Neuronal stem cell (in vitro differentiated cells): Measurements from ENCODE around the gene ADGRL3.
"Not testable (repeated sequence)": the region's sequence is repeated elsewhere in the genome, so short reads cannot be mapped to it uniquely, and the experiment has no call there.

Experiments used
- DNase-seq: peaks from one replicate; pipeline ENCODE4 v3.0.0-alpha.2; 2013; ENCODE audit warnings: low spot score
- H2AFZ ChIP-seq: one replicate; pipeline ENCODE4 v1.6.1; 2013; ENCODE audit warnings: mild to moderate bottlenecking, low read length, inconsistent platforms
- H2AK5ac ChIP-seq: 2 replicates; pipeline ENCODE4 v1.6.1; 2013; ENCODE audit warnings: low read depth, mild to moderate bottlenecking, inconsistent platforms, low read length, moderate library complexity, mixed read lengths
- H2BK120ac ChIP-seq: 2 replicates; pipeline ENCODE4 v1.6.1; 2013; ENCODE audit warnings: low read depth, mild to moderate bottlenecking, inconsistent platforms, low read length, moderate library complexity, mixed read lengths
- H2BK12ac ChIP-seq: one replicate; pipeline ENCODE4 v1.6.1; 2013; ENCODE audit warnings: low read length, inconsistent platforms
- H2BK15ac ChIP-seq: 2 replicates; pipeline ENCODE4 v1.6.1; 2013; ENCODE audit warnings: mild to moderate bottlenecking, low read length, inconsistent platforms, mixed read lengths
- H2BK5ac ChIP-seq: one replicate; pipeline ENCODE4 v1.6.1; 2013; ENCODE audit warnings: inconsistent platforms, mild to moderate bottlenecking, low read length, moderate library complexity
- H3K14ac ChIP-seq: one replicate; pipeline ENCODE4 v1.6.1; 2013; ENCODE audit warnings: low read length, inconsistent platforms
- H3K18ac ChIP-seq: 2 replicates; pipeline ENCODE4 v1.6.1; 2013; ENCODE audit warnings: low read length, inconsistent platforms
- H3K23ac ChIP-seq: 2 replicates; pipeline ENCODE4 v1.6.1; 2013; ENCODE audit warnings: low read depth, mild to moderate bottlenecking, mixed read lengths, low read length, inconsistent platforms; ENCODE audit not compliant: poor library complexity
- H3K27ac ChIP-seq: replicated peaks from 3 replicates; pipeline ENCODE4 v1.5.1; 2013; ENCODE audit warnings: low read length, inconsistent platforms
- H3K27me3 ChIP-seq, 3 experiments: 2 replicates each; pipeline ENCODE4 v1.6.1; 2013; ENCODE audit warnings: low read length in 3 of 3, mild to moderate bottlenecking in 2 of 3, inconsistent platforms in 1 of 3, low read depth in 1 of 3, mixed read lengths in 1 of 3, moderate library complexity in 1 of 3; ENCODE audit not compliant: control insufficient read depth in 3 of 3, insufficient read depth in 3 of 3
- H3K36me3 ChIP-seq, 2 donors: replicated peaks in 1 of 2; 2 replicates each; pipeline ENCODE4 v1.6.1; 2013; ENCODE audit warnings: low read length in 2 of 2; ENCODE audit not compliant: control insufficient read depth in 2 of 2, insufficient read depth in 2 of 2
- H3K4ac ChIP-seq: 2 replicates; pipeline ENCODE4 v1.6.1; 2013; ENCODE audit warnings: inconsistent platforms, mild to moderate bottlenecking, low read length, moderate library complexity
- H3K4me1 ChIP-seq, 2 donors: 1 replicate in 1 of 2; 2 replicates in 1 of 2; pipeline ENCODE4 v1.6.1; 2013; ENCODE audit warnings: low read length in 2 of 2, low read depth in 1 of 2; ENCODE audit not compliant: control insufficient read depth in 2 of 2, insufficient read depth in 1 of 2
- H3K4me2 ChIP-seq: one replicate; pipeline ENCODE4 v1.6.1; 2013; ENCODE audit warnings: mild to moderate bottlenecking, low read length, inconsistent platforms; ENCODE audit not compliant: insufficient read depth, poor library complexity, severe bottlenecking
- H3K4me3 ChIP-seq, 2 donors: 2 replicates each; pipeline ENCODE4 v1.5.1; 2013; ENCODE audit warnings: low read length in 2 of 2, mild to moderate bottlenecking in 2 of 2, inconsistent platforms in 1 of 2, moderate library complexity in 1 of 2
- H3K79me1 ChIP-seq: one replicate; pipeline ENCODE4 v1.6.1; 2013; ENCODE audit warnings: low read depth, mild to moderate bottlenecking, inconsistent platforms, low read length, moderate library complexity
- H3K9ac ChIP-seq: one replicate; pipeline ENCODE4 v1.6.1; 2013; ENCODE audit warnings: mild to moderate bottlenecking, low read depth, low read length, inconsistent platforms; ENCODE audit not compliant: poor library complexity
- H3K9me3 ChIP-seq, 2 donors: replicated peaks in 1 of 2; 2 replicates each; pipeline versions ENCODE3 to v1.6.1; 2013; ENCODE audit warnings: low read length in 2 of 2, mild to moderate bottlenecking in 2 of 2, inconsistent platforms in 1 of 2, low read depth in 1 of 2, mixed read lengths in 1 of 2, moderate library complexity in 1 of 2; ENCODE audit not compliant: control insufficient read depth in 2 of 2, insufficient read depth in 1 of 2
- H4K8ac ChIP-seq: one replicate; pipeline ENCODE4 v1.6.1; 2013; ENCODE audit warnings: low read depth, mild to moderate bottlenecking, inconsistent platforms, low read length, moderate library complexity
- H4K91ac ChIP-seq: one replicate; pipeline ENCODE4 v1.6.1; 2013; ENCODE audit warnings: low read length, low read depth, mild to moderate bottlenecking, inconsistent platforms; ENCODE audit not compliant: poor library complexity
- WGBS, 2 donors: extraction: QIAGEN DNeasy Blood & Tissue Kit; methylation state at CpG; one replicate each; pipeline ENCODE4 v1.1.7; 2013; ENCODE audit warnings: missing lambda C conversion rate in 2 of 2, mixed read lengths in 1 of 2; ENCODE audit not compliant: insufficient read length in 2 of 2, insufficient replicate concordance in 1 of 2; ENCODE audit errors: extremely low coverage in 2 of 2; 5-methylcytosine and 5-hydroxymethylcytosine counted together

Gene ADGRL3

GRCh38 chr4:61507091-61507490 is 307.0 kb downstream of the ADGRL3 start:
- H3K4me2 ChIP-seq, result no peak overlapping the region
- H2BK120ac ChIP-seq, result no peak overlapping the region
- H3K4me1 ChIP-seq, result peaks cover 4% of the 10 kb centered on the region in 2 donors
- no peak overlapping the region for H4K8ac ChIP-seq
- H3K23ac ChIP-seq, result no peak overlapping the region
- no peaks in the 10 kb centered on the region for H3K36me3 ChIP-seq
- no peaks in the 10 kb centered on the region for H3K79me1 ChIP-seq
- H2AFZ ChIP-seq, result no peak overlapping the region
- DNase-seq, result peak; percentile 36
- no peak overlapping the region for H3K14ac ChIP-seq
- H3K4ac ChIP-seq, result no peak overlapping the region
- H2AK5ac ChIP-seq, result no peak overlapping the region
- no peak overlapping the region for H2BK12ac ChIP-seq
- no peak overlapping the region for H3K9ac ChIP-seq
- H2BK15ac ChIP-seq, result no peak overlapping the region
- no peak overlapping the region for H2BK5ac ChIP-seq
- H3K4me3 ChIP-seq, result no peak overlapping the region
- no peak overlapping the region for H3K18ac ChIP-seq
- H3K9me3 ChIP-seq, result peaks cover 0 to 12% of the 10 kb centered on the region in 2 donors
- no peaks in the 10 kb centered on the region for H3K27me3 ChIP-seq
- no CpG with 5 or more reads among the region's 2 CpGs for WGBS, 2 donors
- no peak overlapping the region for H4K91ac ChIP-seq
- H3K27ac ChIP-seq, result peak overlapping the region; percentile 78

DNA sequence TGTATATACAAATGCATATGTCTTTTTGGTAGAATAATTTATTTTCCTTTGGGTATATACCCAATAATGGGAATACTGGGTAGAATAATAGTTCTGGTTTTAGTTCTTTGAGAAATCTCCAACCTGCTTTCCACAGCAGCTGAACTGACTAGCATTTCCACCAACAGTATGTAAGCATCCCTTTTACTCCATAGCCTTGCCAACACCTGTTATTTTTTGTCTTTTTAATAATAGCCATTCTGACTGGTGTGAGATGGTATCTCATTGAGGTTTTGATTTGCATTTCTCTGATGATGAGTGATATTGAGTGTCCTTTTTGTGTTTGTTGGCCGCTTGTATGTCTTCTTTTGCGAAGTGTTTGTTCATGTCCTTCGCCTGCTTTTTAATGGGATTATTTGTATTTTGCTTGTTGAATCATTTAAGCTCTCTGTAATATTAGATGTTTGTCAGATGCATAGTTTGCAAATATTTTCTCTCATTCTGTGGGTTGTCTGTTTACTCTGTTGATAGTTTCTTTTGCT is 309.7 kb downstream of the ADGRL3 start:
- not testable (repeated sequence) for H3K4ac ChIP-seq, H3K9ac ChIP-seq, H3K79me1 ChIP-seq, H2BK12ac ChIP-seq, H4K8ac ChIP-seq, H3K4me2 ChIP-seq, H3K27me3 ChIP-seq, H3K14ac ChIP-seq, H2AK5ac ChIP-seq, H3K4me1 ChIP-seq, H3K18ac ChIP-seq, H3K4me3 ChIP-seq, DNase-seq, H4K91ac ChIP-seq, H2AFZ ChIP-seq, H3K36me3 ChIP-seq, H2BK5ac ChIP-seq, H2BK120ac ChIP-seq, H2BK15ac ChIP-seq, H3K23ac ChIP-seq, H3K27ac ChIP-seq
- WGBS, 2 donors, result no CpG with 5 or more reads among the region's 3 CpGs
- peaks cover 0 to 12% of the 10 kb centered on the region in 2 donors for H3K9me3 ChIP-seq

DNA sequence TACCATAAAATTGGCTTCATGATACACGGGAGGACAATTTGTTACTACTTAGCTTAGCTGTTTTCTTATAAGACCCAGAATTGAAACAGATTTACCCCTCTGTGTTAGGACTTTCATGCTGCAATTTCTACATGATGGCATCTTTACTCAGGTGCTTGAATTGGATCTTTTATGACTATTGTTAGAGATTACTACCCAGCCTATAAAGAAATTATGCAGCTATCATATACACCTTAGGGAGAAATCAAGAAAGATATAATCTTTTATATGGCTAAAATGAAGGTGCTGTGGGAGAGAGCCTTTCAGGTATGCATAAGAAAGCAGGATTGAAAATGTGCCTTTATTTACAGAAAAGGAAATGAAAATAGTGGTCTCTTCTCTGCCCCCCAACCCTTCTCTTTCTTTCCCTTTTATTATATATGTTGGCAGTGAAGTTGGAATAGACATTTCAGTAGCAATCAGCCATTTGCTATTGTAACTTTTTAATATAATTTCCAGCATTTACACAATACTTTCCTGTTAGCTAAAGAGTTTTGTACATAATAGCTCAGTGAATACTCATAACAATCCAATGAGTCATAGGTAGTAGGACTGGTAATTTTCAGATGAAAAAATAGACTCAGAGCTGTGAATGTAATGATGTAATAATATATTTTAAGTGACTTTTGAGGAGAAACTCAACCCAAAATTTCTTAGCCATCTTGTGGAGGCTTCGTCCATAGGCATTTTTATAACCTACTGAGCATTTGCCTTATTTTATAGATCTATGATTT is 311.8 kb downstream of the ADGRL3 start:
- H3K79me1 ChIP-seq, result no peaks in the 10 kb centered on the region
- no peak for DNase-seq
- H2AFZ ChIP-seq, result no peak overlapping the region
- no peak overlapping the region for H3K23ac ChIP-seq
- H2BK120ac ChIP-seq, result no peak overlapping the region
- H3K36me3 ChIP-seq, result no peaks in the 10 kb centered on the region
- no peak overlapping the region for H3K9ac ChIP-seq
- no peak overlapping the region for H3K4me3 ChIP-seq
- H2BK5ac ChIP-seq, result no peak overlapping the region
- H2BK15ac ChIP-seq, result no peak overlapping the region
- H2AK5ac ChIP-seq, result no peak overlapping the region
- peaks cover 0 to 12% of the 10 kb centered on the region in 2 donors for H3K9me3 ChIP-seq
- no peak overlapping the region for H4K8ac ChIP-seq
- H3K27me3 ChIP-seq, result no peaks in the 10 kb centered on the region
- peaks cover 4 to 6% of the 10 kb centered on the region in 2 donors for H3K4me1 ChIP-seq
- no CpG with 5 or more reads among the region's 2 CpGs for WGBS, 2 donors
- H2BK12ac ChIP-seq, result no peak overlapping the region
- no peak overlapping the region for H3K4ac ChIP-seq
- no peak overlapping the region for H3K4me2 ChIP-seq
- H4K91ac ChIP-seq, result no peak overlapping the region
- no peak overlapping the region for H3K27ac ChIP-seq
- no peak overlapping the region for H3K18ac ChIP-seq
- no peak overlapping the region for H3K14ac ChIP-seq

GRCh38 chr4:61514991-61515390 is 314.9 kb downstream of the ADGRL3 start:
- H2BK12ac ChIP-seq, result no peak overlapping the region

More at GRCh38 chr4:61514991-61515390, 314.9 kb downstream of the ADGRL3 start:
- Histone ChIP-seq H2BK5ac (no peak overlapping the region), H3K4me1 (peaks cover 0 to 6% of the 10 kb centered on the region in 2 donors), H3K9me3 (peaks cover 0 to 10% of the 10 kb centered on the region in 2 donors), H3K4me2 (no peak overlapping the region), H3K36me3 (no peaks in the 10 kb centered on the region), H2AFZ (no peak overlapping the region), H3K4me3 (no peak overlapping the region), H3K79me1 (no peaks in the 10 kb centered on the region), H3K9ac (no peak overlapping the region), H3K14ac (no peak overlapping the region), H4K91ac (no peak overlapping the region), H4K8ac (no peak overlapping the region), H2BK15ac (no peak overlapping the region), H3K4ac (no peak overlapping the region), H3K23ac (no peak overlapping the region), H3K27ac (no peak overlapping the region), H2AK5ac (no peak overlapping the region), H3K27me3 (no peaks in the 10 kb centered on the region), H3K18ac (no peak overlapping the region), H2BK120ac (no peak overlapping the region)
- no peak for DNase-seq
- no CpG with 5 or more reads among the region's 2 CpGs for WGBS, 2 donors
